OCI-LY1 (cell line): ENCODE measurements around the gene STAT3.
"Not testable (repeated sequence)": the region's sequence is repeated elsewhere in the genome, so short reads cannot be mapped to it uniquely, and the experiment has no call there.

Experiments used
- H2AFZ ChIP-seq: fragments of 200-600 bp; sonication (generic), shearing (Covaris generic); 2 replicates; pipeline ENCODE4 v1.6.0; 2014; ENCODE audit warnings: antibody characterized with exemption, mild to moderate bottlenecking, low read length
- H3F3A ChIP-seq: fragments of 200-600 bp; sonication (generic), shearing (Covaris generic); 2 replicates; pipeline ENCODE4 v1.6.0; 2014; ENCODE audit warnings: mild to moderate bottlenecking, antibody characterized with exemption, low read length, moderate library complexity; ENCODE audit not compliant: insufficient read depth
- H3K27ac ChIP-seq: fragments of 200-600 bp; sonication (generic); 2 replicates; pipeline ENCODE4 v1.5.1; 2014; ENCODE audit warnings: low read length, mixed run types, mild to moderate bottlenecking, low read depth; ENCODE audit not compliant: poor library complexity, severe bottlenecking
- H3K27me3 ChIP-seq: fragments of 200-600 bp; sonication (generic); 2 replicates; pipeline ENCODE4 v1.6.0; 2014; ENCODE audit warnings: antibody characterized with exemption, mild to moderate bottlenecking, low read length, moderate library complexity; ENCODE audit not compliant: insufficient read depth
- H3K36me3 ChIP-seq: fragments of 200-600 bp; sonication (generic); 2 replicates; pipeline ENCODE4 v1.6.1; 2014; ENCODE audit warnings: mild to moderate bottlenecking, antibody characterized with exemption, low read length, moderate library complexity, mixed read lengths; ENCODE audit not compliant: insufficient read depth
- H3K4me1 ChIP-seq: fragments of 200-600 bp; sonication (generic); 2 replicates; pipeline ENCODE4 v1.5.1; 2014; ENCODE audit warnings: mild to moderate bottlenecking, low read length, moderate library complexity; ENCODE audit not compliant: insufficient read depth, severe bottlenecking
- H3K4me2 ChIP-seq: fragments of 200-600 bp; sonication (generic), shearing (Covaris generic); 2 replicates; pipeline ENCODE4 v1.6.1; 2014; ENCODE audit warnings: low read length
- H3K4me3 ChIP-seq: fragments of 200-600 bp; sonication (generic); 2 replicates; pipeline ENCODE4 v1.5.1; 2014; ENCODE audit warnings: low read length, low read depth, mild to moderate bottlenecking, mixed read lengths; ENCODE audit not compliant: poor library complexity, severe bottlenecking
- H3K79me2 ChIP-seq: fragments of 200-600 bp; shearing (Covaris generic); 2 replicates; pipeline ENCODE4 v1.6.1; 2016; ENCODE audit warnings: mixed run types, low read length, mixed read lengths; ENCODE audit not compliant: insufficient read depth
- H3K9ac ChIP-seq: fragments of 200-600 bp; sonication (generic), shearing (Covaris generic); 2 replicates; pipeline ENCODE4 v1.6.1; 2014; ENCODE audit warnings: mild to moderate bottlenecking, low read length, mixed read lengths
- H3K9me2 ChIP-seq: fragments of 200-600 bp; sonication (generic), shearing (Covaris generic); 2 replicates; pipeline ENCODE4 v1.6.1; 2014; ENCODE audit warnings: low read depth, mild to moderate bottlenecking, low read length, mixed read lengths
- H3K9me3 ChIP-seq: fragments of 200-600 bp; shearing (Covaris generic); 2 replicates; pipeline ENCODE4 v1.6.1; 2014; ENCODE audit warnings: low read length, mixed read lengths
- H4K20me1 ChIP-seq: fragments of 200-600 bp; sonication (generic), shearing (Covaris generic); 2 replicates; pipeline ENCODE4 v1.6.0; 2016; ENCODE audit warnings: mild to moderate bottlenecking, low read length; ENCODE audit not compliant: insufficient read depth
- CTCF ChIP-seq: fragments of 200-600 bp; sonication (generic), shearing (Covaris generic); IDR thresholded peaks from 2 replicates; pipeline ENCODE4 v1.5.1; 2017; ENCODE audit warnings: mild to moderate bottlenecking, antibody characterized with exemption, low read length, moderate library complexity, mixed read lengths
- EZH2 ChIP-seq: fragments of 200-600 bp; sonication (generic), shearing (Covaris generic); IDR thresholded peaks from 2 replicates; pipeline ENCODE4 v1.8.0; 2017; ENCODE audit warnings: borderline replicate concordance, mixed run types, mild to moderate bottlenecking, antibody characterized with exemption, low read length, moderate library complexity, mixed read lengths

Gene STAT3

GRCh38 chr17:42270170-42270535 lies 118.1 kb downstream of the STAT3 start:
- H3K4me1 ChIP-seq = peaks cover 5% of the 10 kb centered on the region
- no peak overlapping the region for H3K9ac ChIP-seq

GRCh38 chr17:42268236-42268635 lies 120.0 kb downstream of the STAT3 start:
- Histone ChIP-seq H2AFZ (no peak overlapping the region), H3K9ac (no peak overlapping the region), H3K4me2 (no peak overlapping the region), H3K4me1 (no peaks in the 10 kb centered on the region), H3K27me3 (no peaks in the 10 kb centered on the region), H3K79me2 (no peaks in the 10 kb centered on the region), H3F3A (no peaks in the 10 kb centered on the region), H3K9me3 (no peaks in the 10 kb centered on the region), H3K4me3 (no peak overlapping the region), H3K9me2 (no peaks in the 10 kb centered on the region), H3K27ac (no peak overlapping the region), H3K36me3 (no peaks in the 10 kb centered on the region), H4K20me1 (no peaks in the 10 kb centered on the region)
- TF ChIP-seq EZH2 (no peak), CTCF (no peak)

More at GRCh38 chr17:42270170-42270535, 118.1 kb downstream of the STAT3 start:
- H3K9me3 ChIP-seq = no peaks in the 10 kb centered on the region
- no peaks in the 10 kb centered on the region for H3K9me2 ChIP-seq
- H2AFZ ChIP-seq = no peak overlapping the region
- TF ChIP-seq EZH2 (no peak), CTCF (no peak)
- H3K27ac ChIP-seq = no peak overlapping the region
- no peaks in the 10 kb centered on the region for H4K20me1 ChIP-seq
- H3K4me2 ChIP-seq = no peak overlapping the region
- H3K79me2 ChIP-seq = no peaks in the 10 kb centered on the region
- H3K4me3 ChIP-seq = no peak overlapping the region
- H3K27me3 ChIP-seq = peaks cover 4% of the 10 kb centered on the region; the same call in 1 of the 2 replicates
- no peaks in the 10 kb centered on the region for H3F3A ChIP-seq
- no peaks in the 10 kb centered on the region for H3K36me3 ChIP-seq

- Histone ChIP-seq H3K79me2 (no peaks in the 10 kb centered on the region), H4K20me1 (no peaks in the 10 kb centered on the region), H3K4me3 (no peak overlapping the region), H3K27ac (no peak overlapping the region), H2AFZ (no peak overlapping the region), H3K36me3 (no peaks in the 10 kb centered on the region), H3K4me1 (no peaks in the 10 kb centered on the region), H3K9me3 (no peaks in the 10 kb centered on the region), H3K27me3 (no peaks in the 10 kb centered on the region), H3K9ac (no peak overlapping the region), H3K9me2 (no peaks in the 10 kb centered on the region), H3F3A (no peaks in the 10 kb centered on the region), H3K4me2 (no peak overlapping the region)
- no peak for TF ChIP-seq EZH2
Measured at GRCh38 chr17:42266918-42267766, 121.1 kb downstream of the STAT3 start.

- H2AFZ ChIP-seq = no peak overlapping the region
- H3K9me2 ChIP-seq = no peaks in the 10 kb centered on the region
- no peak for TF ChIP-seq EZH2
- no peak for TF ChIP-seq CTCF
- no peaks in the 10 kb centered on the region for H3F3A ChIP-seq
- H3K4me2 ChIP-seq = no peak overlapping the region
- no peak overlapping the region for H3K27ac ChIP-seq
- H3K4me1 ChIP-seq = no peaks in the 10 kb centered on the region
- H4K20me1 ChIP-seq = no peaks in the 10 kb centered on the region
- no peaks in the 10 kb centered on the region for H3K36me3 ChIP-seq
- H3K27me3 ChIP-seq = no peaks in the 10 kb centered on the region
- no peaks in the 10 kb centered on the region for H3K79me2 ChIP-seq
- no peak overlapping the region for H3K9ac ChIP-seq
- no peak overlapping the region for H3K4me3 ChIP-seq
- H3K9me3 ChIP-seq = no peaks in the 10 kb centered on the region
Measured at GRCh38 chr17:42266462-42266861, 121.8 kb downstream of the STAT3 start.

- not testable (repeated sequence) for H3K9me3 ChIP-seq, H3F3A ChIP-seq, H3K4me1 ChIP-seq, H4K20me1 ChIP-seq, H3K27me3 ChIP-seq, H2AFZ ChIP-seq, H3K79me2 ChIP-seq, H3K27ac ChIP-seq, H3K4me2 ChIP-seq, H3K9ac ChIP-seq, H3K36me3 ChIP-seq, H3K4me3 ChIP-seq, H3K9me2 ChIP-seq
Measured at GRCh38 chr17:42264366-42264765, 123.9 kb downstream of the STAT3 start.
